ENCODE measurements around the gene SLC9A1. TPM values are rescaled to one million over a fixed set of nuclear protein-coding genes. Genes with fewer than 3 reads are reported as not detected.

Gene SLC9A1
- total RNA-seq, 4 donors from 2014 or later, result 10.9 to 19.4 (median 13.2) TPM

DNA sequence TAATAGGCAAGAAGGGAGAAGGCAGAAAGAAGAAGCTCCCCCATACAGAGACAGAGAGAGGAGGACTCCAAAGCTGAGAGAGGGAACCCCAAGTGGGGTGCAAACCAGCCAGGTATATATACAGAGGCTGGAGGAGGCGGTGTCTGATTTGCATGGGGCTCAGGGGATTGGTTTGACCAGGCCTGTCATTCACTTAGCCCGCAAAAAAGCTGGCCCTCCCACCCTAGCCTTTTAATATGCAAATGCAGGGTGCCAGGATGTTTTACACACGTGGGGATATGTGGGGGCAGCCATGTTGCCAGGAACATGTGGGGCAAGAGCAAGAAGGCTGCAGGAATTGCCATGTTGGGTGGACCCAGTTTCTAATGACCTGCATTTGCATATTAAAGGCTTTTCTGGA lies 105.3 kb downstream of the SLC9A1 start:
- intact Hi-C loops (cut with DNase I; ENCODE audit: low total_unique reads), result no loop called here
- no peak for DNase-seq (ENCODE audit: low spot score in 2 of 2)
- TF ChIP-seq CTCF (IDR thresholded peaks at IDR 0.05) (no peak), POLR2A (IDR thresholded peaks at IDR 0.05) (no peak)
- WGBS, 2 donors, result 60 to 63% methylated on average over 3 of the region's 3 CpGs
- no peak overlapping the region for H3K4me3 ChIP-seq (ENCODE audit: low read depth, poor library complexity, severe bottlenecking)

DNA sequence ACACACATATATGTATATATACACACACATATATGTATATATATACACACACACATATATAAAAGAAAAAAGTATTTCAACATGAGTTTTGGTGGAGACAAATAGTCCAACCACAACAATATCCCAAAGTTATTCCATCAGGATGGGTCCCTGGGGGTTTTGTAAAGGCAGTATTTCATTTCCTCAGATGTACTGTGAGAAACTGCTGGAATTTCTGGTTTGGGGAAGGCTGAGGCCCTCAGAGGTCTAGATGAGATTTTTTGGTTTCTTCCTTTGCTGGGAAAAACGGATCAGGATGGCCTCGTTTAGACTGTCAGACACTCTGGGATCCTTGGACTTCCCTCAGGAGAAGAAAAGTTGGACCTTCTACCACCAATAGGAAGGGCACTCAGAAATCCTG lies 105.8 kb downstream of the SLC9A1 start:
- H3K4me3 ChIP-seq (ENCODE audit: low read depth, poor library complexity, severe bottlenecking), result no peak overlapping the region
- TF ChIP-seq CTCF (IDR thresholded peaks at IDR 0.05) (no peak), POLR2A (IDR thresholded peaks at IDR 0.05) (no peak)
- no peak for DNase-seq (ENCODE audit: low spot score in 2 of 2)
- intact Hi-C loops (cut with DNase I; ENCODE audit: low total_unique reads), result no loop called here
- WGBS, 2 donors, result 70 to 74% methylated on average over 2 of the region's 2 CpGs

Other genes with a start within 250 kb of the SLC9A1 start
- not detected for gene NR0B2, start 241.2 kb downstream of the SLC9A1 start, total RNA-seq
- gene NUDC, start 233.4 kb downstream of the SLC9A1 start, total RNA-seq, result 10 to 100 TPM; 37.0 to 50.4 (median 39.7) TPM
- 10 to 100 TPM; 34.0 to 45.8 (median 36.2) TPM for gene KDF1, start 194.7 kb downstream of the SLC9A1 start, total RNA-seq
- 10 to 100 TPM; 14.9 to 29.4 (median 20.2) TPM for gene TRNP1, start 161.4 kb downstream of the SLC9A1 start, total RNA-seq
- 100 to 1,000 TPM; 139 to 243 (median 239) TPM for gene TENT5B, start 142.3 kb downstream of the SLC9A1 start, total RNA-seq
- 10 to 100 TPM; 43.8 to 75.6 (median 65.1) TPM for gene WDTC1, start 79.5 kb upstream of the SLC9A1 start, total RNA-seq
- gene TMEM222, start 167.0 kb upstream of the SLC9A1 start, total RNA-seq, result 10 to 100 TPM; 24.3 to 35.2 (median 28.7) TPM
- 100 to 1,000 TPM; 183 to 231 (median 219) TPM for gene SYTL1, start 186.9 kb upstream of the SLC9A1 start, total RNA-seq
- 100 to 1,000 TPM in 2 of 4 donors, 10 to 100 TPM in 2; 85.0 to 140 (median 100) TPM for gene MAP3K6, start 211.8 kb upstream of the SLC9A1 start, total RNA-seq
- 1 to 10 TPM in 3 of 4 donors, not detected in 1; 1.0 to 6.5 (median 1.7) TPM for gene FCN3, start 219.7 kb upstream of the SLC9A1 start, total RNA-seq
- 10 to 100 TPM in 2 of 4 donors, 1 to 10 TPM in 2; 4.3 to 12.0 (median 10.0) TPM for gene CD164L2, start 228.2 kb upstream of the SLC9A1 start, total RNA-seq
- gene GPR3, start 237.5 kb upstream of the SLC9A1 start, total RNA-seq, result 1 to 10 TPM in 2 of 4 donors, under 1 TPM in 2; 0.22 to 1.3 (median 0.68) TPM

Measured in lower leg skin (tissue), 4 donors.